Measurements from ENCODE around the gene FRMPD4.

GRCh38 chrX:12709047-12709446 lies 570.8 kb downstream of the FRMPD4 start:
- TF ChIP-seq, protein P1, sequence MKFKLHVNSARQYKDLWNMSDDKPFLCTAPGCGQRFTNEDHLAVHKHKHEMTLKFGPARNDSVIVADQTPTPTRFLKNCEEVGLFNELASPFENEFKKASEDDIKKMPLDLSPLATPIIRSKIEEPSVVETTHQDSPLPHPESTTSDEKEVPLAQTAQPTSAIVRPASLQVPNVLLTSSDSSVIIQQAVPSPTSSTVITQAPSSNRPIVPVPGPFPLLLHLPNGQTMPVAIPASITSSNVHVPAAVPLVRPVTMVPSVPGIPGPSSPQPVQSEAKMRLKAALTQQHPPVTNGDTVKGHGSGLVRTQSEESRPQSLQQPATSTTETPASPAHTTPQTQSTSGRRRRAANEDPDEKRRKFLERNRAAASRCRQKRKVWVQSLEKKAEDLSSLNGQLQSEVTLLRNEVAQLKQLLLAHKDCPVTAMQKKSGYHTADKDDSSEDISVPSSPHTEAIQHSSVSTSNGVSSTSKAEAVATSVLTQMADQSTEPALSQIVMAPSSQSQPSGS (CRISPR knock-in tag; IDR thresholded peaks at IDR 0.05; ENCODE audit: borderline replicate concordance, low read depth), result no peak
- TF ChIP-seq CTCF (IDR thresholded peaks at IDR 0.05), result no peak
- TF ChIP-seq NR1H2 (CRISPR knock-in tag; IDR thresholded peaks at IDR 0.05), result no peak
- TF ChIP-seq, protein P2, sequence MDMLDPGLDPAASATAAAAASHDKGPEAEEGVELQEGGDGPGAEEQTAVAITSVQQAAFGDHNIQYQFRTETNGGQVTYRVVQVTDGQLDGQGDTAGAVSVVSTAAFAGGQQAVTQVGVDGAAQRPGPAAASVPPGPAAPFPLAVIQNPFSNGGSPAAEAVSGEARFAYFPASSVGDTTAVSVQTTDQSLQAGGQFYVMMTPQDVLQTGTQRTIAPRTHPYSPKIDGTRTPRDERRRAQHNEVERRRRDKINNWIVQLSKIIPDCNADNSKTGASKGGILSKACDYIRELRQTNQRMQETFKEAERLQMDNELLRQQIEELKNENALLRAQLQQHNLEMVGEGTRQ (CRISPR knock-in tag; IDR thresholded peaks at IDR 0.05), result no peak
- no peak for TF ChIP-seq GABPB1 (CRISPR knock-in tag; IDR thresholded peaks at IDR 0.05)
- TF ChIP-seq ZBTB21 (CRISPR knock-in tag; IDR thresholded peaks at IDR 0.05; ENCODE audit: borderline replicate concordance), result no peak
- TF ChIP-seq ELF4 (CRISPR knock-in tag; IDR thresholded peaks at IDR 0.05; ENCODE audit: low read depth), result no peak

All from WTC11 (cell line).